Measurements from ENCODE around the gene KDSR. TPM values are rescaled to one million over a fixed set of nuclear protein-coding genes. Genes with fewer than 3 reads are reported as not detected.

KDSR gene
- polyA plus RNA-seq, 1 donor from 2014 or later: 14.7 TPM

DNA sequence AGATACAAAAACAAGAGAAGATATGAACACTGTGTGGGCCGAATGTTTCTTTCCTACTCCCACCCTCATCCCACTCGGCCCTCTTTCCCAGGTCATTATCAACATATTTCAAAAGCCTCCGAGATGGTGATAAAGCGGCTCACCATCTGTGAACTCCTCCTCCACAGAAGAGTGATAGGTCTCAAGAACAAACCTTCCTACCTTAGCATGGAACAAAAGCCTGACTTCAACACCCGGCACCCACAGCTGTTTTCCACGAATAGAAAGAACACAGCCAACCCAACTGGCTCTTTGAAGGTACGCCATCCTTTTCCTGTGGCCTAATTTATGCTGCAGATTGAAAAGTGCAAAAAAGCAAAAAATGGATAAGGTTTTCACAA, 76.2 kb downstream of the KDSR start:
- H3K27ac ChIP-seq (ENCODE audit: low read length): no peak overlapping the region

DNA sequence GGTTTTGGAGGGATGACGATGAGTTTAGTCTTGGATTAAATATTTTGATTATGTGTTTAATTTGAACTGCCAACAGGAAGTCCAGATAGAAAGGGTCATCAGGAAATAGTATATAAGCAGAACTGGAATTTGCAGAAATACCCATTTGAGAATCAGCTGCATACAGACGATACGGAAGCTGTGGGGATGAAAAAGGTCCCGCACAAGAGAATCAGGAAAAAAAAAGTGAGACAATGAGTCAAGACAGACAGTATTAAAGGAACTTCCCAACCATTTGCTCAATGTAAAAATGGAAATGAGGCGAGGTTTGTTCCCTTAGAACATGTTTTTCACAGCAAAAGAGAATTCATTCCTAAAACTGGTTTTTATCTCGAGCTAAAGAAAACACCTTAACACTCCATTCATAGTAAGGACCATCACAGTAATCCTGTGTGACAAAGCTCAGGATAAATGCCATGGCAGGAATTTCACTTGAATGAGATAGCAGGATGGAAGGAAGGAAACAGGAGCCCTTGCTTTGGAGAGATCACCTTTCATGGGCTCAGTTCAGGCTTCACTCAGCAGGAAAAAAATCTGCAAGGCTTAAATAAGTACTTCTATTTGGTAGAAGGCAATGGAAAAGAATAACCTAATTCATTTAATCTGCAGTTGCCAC, 76.7 kb downstream of the KDSR start:
- no peak overlapping the region for H3K4me3 ChIP-seq (ENCODE audit: low read length)
- TF ChIP-seq POLR2AphosphoS5 (IDR thresholded peaks at IDR 0.05) (no peak), MXI1 (conservative IDR thresholded peaks at IDR 0.05; ENCODE audit: poor library complexity, severe bottlenecking) (no peak), CTCF (IDR thresholded peaks at IDR 0.05; ENCODE audit: poor library complexity, severe bottlenecking) (no peak), SMC3 (conservative IDR thresholded peaks at IDR 0.05; ENCODE audit: poor library complexity) (no peak), EP300 (conservative IDR thresholded peaks at IDR 0.05; ENCODE audit: poor library complexity, severe bottlenecking) (no peak), TAF1 (IDR thresholded peaks at IDR 0.05; ENCODE audit: low read depth) (no peak)
- TF ChIP-seq, protein P1, sequence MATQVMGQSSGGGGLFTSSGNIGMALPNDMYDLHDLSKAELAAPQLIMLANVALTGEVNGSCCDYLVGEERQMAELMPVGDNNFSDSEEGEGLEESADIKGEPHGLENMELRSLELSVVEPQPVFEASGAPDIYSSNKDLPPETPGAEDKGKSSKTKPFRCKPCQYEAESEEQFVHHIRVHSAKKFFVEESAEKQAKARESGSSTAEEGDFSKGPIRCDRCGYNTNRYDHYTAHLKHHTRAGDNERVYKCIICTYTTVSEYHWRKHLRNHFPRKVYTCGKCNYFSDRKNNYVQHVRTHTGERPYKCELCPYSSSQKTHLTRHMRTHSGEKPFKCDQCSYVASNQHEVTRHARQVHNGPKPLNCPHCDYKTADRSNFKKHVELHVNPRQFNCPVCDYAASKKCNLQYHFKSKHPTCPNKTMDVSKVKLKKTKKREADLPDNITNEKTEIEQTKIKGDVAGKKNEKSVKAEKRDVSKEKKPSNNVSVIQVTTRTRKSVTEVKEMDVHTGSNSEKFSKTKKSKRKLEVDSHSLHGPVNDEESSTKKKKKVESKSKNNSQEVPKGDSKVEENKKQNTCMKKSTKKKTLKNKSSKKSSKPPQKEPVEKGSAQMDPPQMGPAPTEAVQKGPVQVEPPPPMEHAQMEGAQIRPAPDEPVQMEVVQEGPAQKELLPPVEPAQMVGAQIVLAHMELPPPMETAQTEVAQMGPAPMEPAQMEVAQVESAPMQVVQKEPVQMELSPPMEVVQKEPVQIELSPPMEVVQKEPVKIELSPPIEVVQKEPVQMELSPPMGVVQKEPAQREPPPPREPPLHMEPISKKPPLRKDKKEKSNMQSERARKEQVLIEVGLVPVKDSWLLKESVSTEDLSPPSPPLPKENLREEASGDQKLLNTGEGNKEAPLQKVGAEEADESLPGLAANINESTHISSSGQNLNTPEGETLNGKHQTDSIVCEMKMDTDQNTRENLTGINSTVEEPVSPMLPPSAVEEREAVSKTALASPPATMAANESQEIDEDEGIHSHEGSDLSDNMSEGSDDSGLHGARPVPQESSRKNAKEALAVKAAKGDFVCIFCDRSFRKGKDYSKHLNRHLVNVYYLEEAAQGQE (IDR thresholded peaks at IDR 0.05; ENCODE audit: borderline replicate concordance): no peak
- H3K27ac ChIP-seq (ENCODE audit: low read length): no peak overlapping the region
- no peaks in the 10 kb centered on the region for H3K36me3 ChIP-seq (ENCODE audit: insufficient read depth, low read length)
- no peaks in the 10 kb centered on the region for H3K27me3 ChIP-seq (ENCODE audit: insufficient read depth, low read depth, low read length)
- H3K4me2 ChIP-seq (ENCODE audit: low read length): no peak overlapping the region
- no peaks in the 10 kb centered on the region for H3K79me2 ChIP-seq (replicated peaks; ENCODE audit: insufficient read depth, low read length)
- H3K9me3 ChIP-seq (ENCODE audit: low read length): no peaks in the 10 kb centered on the region
- no peaks in the 10 kb centered on the region for H3F3A ChIP-seq (ENCODE audit: insufficient read depth, low read length, poor library complexity, severe bottlenecking)
- no peak overlapping the region for H3K9ac ChIP-seq (ENCODE audit: low read length)
- H4K20me1 ChIP-seq (ENCODE audit: insufficient read depth): no peaks in the 10 kb centered on the region
- H3K9me2 ChIP-seq (ENCODE audit: insufficient read depth, low read length): no peaks in the 10 kb centered on the region
- no peak overlapping the region for H2AFZ ChIP-seq (ENCODE audit: low read depth, low read length)

More for the DNA sequence above, 76.2 kb downstream of the KDSR start:
- TF ChIP-seq CTCF (IDR thresholded peaks at IDR 0.05; ENCODE audit: poor library complexity, severe bottlenecking) (no peak), EZH2 (IDR thresholded peaks at IDR 0.05; ENCODE audit: borderline replicate concordance, insufficient read depth, low read length, poor library complexity, severe bottlenecking) (no peak), MXI1 (conservative IDR thresholded peaks at IDR 0.05; ENCODE audit: poor library complexity, severe bottlenecking) (no peak), TAF1 (IDR thresholded peaks at IDR 0.05; ENCODE audit: low read depth) (no peak), RAD21 (conservative IDR thresholded peaks at IDR 0.05) (no peak), SMC3 (conservative IDR thresholded peaks at IDR 0.05; ENCODE audit: poor library complexity) (no peak), POLR2AphosphoS5 (IDR thresholded peaks at IDR 0.05) (no peak), EP300 (conservative IDR thresholded peaks at IDR 0.05; ENCODE audit: poor library complexity, severe bottlenecking) (no peak)
- TF ChIP-seq, protein P1 (IDR thresholded peaks at IDR 0.05; ENCODE audit: borderline replicate concordance): no peak
- Histone ChIP-seq H3K9me2 (ENCODE audit: insufficient read depth, low read length) (no peaks in the 10 kb centered on the region), H3K36me3 (ENCODE audit: insufficient read depth, low read length) (no peaks in the 10 kb centered on the region), H3K9ac (ENCODE audit: low read length) (no peak overlapping the region), H3K79me2 (replicated peaks; ENCODE audit: insufficient read depth, low read length) (no peaks in the 10 kb centered on the region), H3K27me3 (ENCODE audit: insufficient read depth, low read depth, low read length) (no peaks in the 10 kb centered on the region), H4K20me1 (ENCODE audit: insufficient read depth) (no peaks in the 10 kb centered on the region), H3K4me2 (ENCODE audit: low read length) (no peak overlapping the region), H2AFZ (ENCODE audit: low read depth, low read length) (no peak overlapping the region), H3F3A (ENCODE audit: insufficient read depth, low read length, poor library complexity, severe bottlenecking) (no peaks in the 10 kb centered on the region), H3K4me3 (ENCODE audit: low read length) (no peak overlapping the region), H3K9me3 (ENCODE audit: low read length) (no peaks in the 10 kb centered on the region)
